Gastrocnemius medialis (tissue), 4 donors: ENCODE results near the gene CNPPD1.

Experiments
- CTCF ChIP-seq, 5 experiments: fragments of 450-650 bp in 3 of 5; fragments of 200-600 bp in 2 of 5; sonication (generic) in 2 of 5; IDR thresholded peaks in 4 of 5; conservative IDR thresholded peaks in 1 of 5; 1 replicate in 4 of 5; 2 replicates in 1 of 5; pipeline ENCODE4 v1.5.1; 2016 to 2019; ENCODE audit warnings: antibody characterized with exemption in 5 of 5, mild to moderate bottlenecking in 3 of 5, moderate library complexity in 3 of 5
- POLR2A ChIP-seq, 2 donors: fragments of 450-650 bp; IDR thresholded peaks; one replicate each; pipeline ENCODE4 v1.6.1; 2017; ENCODE audit warnings: antibody characterized with exemption in 2 of 2, mild to moderate bottlenecking in 2 of 2, moderate library complexity in 2 of 2

GRCh38 chr2:219171231-219171651 lies 5.5 kb downstream of the CNPPD1 start:
- TF ChIP-seq CTCF (IDR thresholded peaks at IDR 0.05 in 4 of 5, conservative IDR thresholded peaks at IDR 0.05 in 1 of 5) (peak; percentile 51 to 78 (median 76)), POLR2A (IDR thresholded peaks at IDR 0.05) (peak; percentile 12 to 24)
